ENCODE measurements around the gene RNF125.

Gene RNF125

GRCh38 chr18:32049393-32050171 lies 31.0 kb downstream of the RNF125 start (continued):
- TF ChIP-seq ZBTB48 (tag by site-specific recombination; IDR thresholded peaks at IDR 0.05): 0 out of 2 replicates have a peak, but pooled peaks have one; percentile 18
- peak; percentile 93 for TF ChIP-seq ZNF629 (tag by site-specific recombination; IDR thresholded peaks at IDR 0.05)
- TF ChIP-seq ZFP37 (tag by site-specific recombination; IDR thresholded peaks at IDR 0.05): no peak
- peak; percentile 73 for TF ChIP-seq ATF2 (tag by site-specific recombination; IDR thresholded peaks at IDR 0.05; ENCODE audit: low read depth)
- no peak for TF ChIP-seq ZBTB20 (tag by site-specific recombination; IDR thresholded peaks at IDR 0.05)
- TF ChIP-seq ZNF121 (tag by site-specific recombination; IDR thresholded peaks at IDR 0.05): no peak
- peak; percentile 19; the same call in 1 of the 2 replicates for TF ChIP-seq TSHZ1 (tag by site-specific recombination; IDR thresholded peaks at IDR 0.05; ENCODE audit: borderline replicate concordance)
- TF ChIP-seq ZNF664 (tag by site-specific recombination; IDR thresholded peaks at IDR 0.05): no peak
- TF ChIP-seq ZBTB21 (tag by site-specific recombination; IDR thresholded peaks at IDR 0.05): peak; percentile 70
- no peak for TF ChIP-seq ZSCAN5A (tag by site-specific recombination; IDR thresholded peaks at IDR 0.05)
- TF ChIP-seq ZNF549 (tag by site-specific recombination; IDR thresholded peaks at IDR 0.05): no peak
- no peak for TF ChIP-seq ZNF426 (tag by site-specific recombination; IDR thresholded peaks at IDR 0.05)
- TF ChIP-seq ZNF223 (tag by site-specific recombination; IDR thresholded peaks at IDR 0.05): no peak
- no peak for TF ChIP-seq FEZF1 (tag by site-specific recombination; IDR thresholded peaks at IDR 0.05)
- TF ChIP-seq ZNF488 (tag by site-specific recombination; IDR thresholded peaks at IDR 0.05): no peak
- TF ChIP-seq KLF8 (tag by site-specific recombination; IDR thresholded peaks at IDR 0.05): peak; percentile 36; the same call in 1 of the 2 replicates
- TF ChIP-seq ZNF621 (tag by site-specific recombination; IDR thresholded peaks at IDR 0.05): no peak
- no peak for TF ChIP-seq ZNF354C (tag by site-specific recombination; IDR thresholded peaks at IDR 0.05; ENCODE audit: borderline replicate concordance, low read depth)
- no peak for TF ChIP-seq REPIN1 (tag by site-specific recombination; IDR thresholded peaks at IDR 0.05; ENCODE audit: low read depth)
- no peak for TF ChIP-seq CTCF (tag by site-specific recombination; IDR thresholded peaks at IDR 0.05)
- no peak for TF ChIP-seq ZNF16 (tag by site-specific recombination; IDR thresholded peaks at IDR 0.05; ENCODE audit: low read depth)
- peak; percentile 82 for TF ChIP-seq PRDM6 (tag by site-specific recombination; IDR thresholded peaks at IDR 0.05)
- no peak for TF ChIP-seq ZNF202 (tag by site-specific recombination; IDR thresholded peaks at IDR 0.05; ENCODE audit: borderline replicate concordance)
- TF ChIP-seq ZNF610 (tag by site-specific recombination; IDR thresholded peaks at IDR 0.05; ENCODE audit: borderline replicate concordance): no peak
- TF ChIP-seq ZIC2 (tag by site-specific recombination; IDR thresholded peaks at IDR 0.05): no peak
- TF ChIP-seq ZNF341 (tag by site-specific recombination; IDR thresholded peaks at IDR 0.05; ENCODE audit: low read depth): no peak
- no peak for TF ChIP-seq SALL2 (tag by site-specific recombination; IDR thresholded peaks at IDR 0.05; ENCODE audit: borderline replicate concordance)
- no peak for TF ChIP-seq ZNF530 (tag by site-specific recombination; IDR thresholded peaks at IDR 0.05; ENCODE audit: low read depth)

Measured in HEK293 (cell line).